HepG2 (cell line): ENCODE measurements around the gene MYLK. TPM values are rescaled to one million over a fixed set of nuclear protein-coding genes. Genes with fewer than 3 reads are reported as not detected.

Experiments
- ARID5B ChIP-seq: IDR thresholded peaks from 2 replicates; pipeline ENCODE4 v1.4.0; 2020; ENCODE audit warnings: mild to moderate bottlenecking, missing genetic modification reagents
- DZIP1 ChIP-seq: sonication (generic); formaldehyde crosslinking; IDR thresholded peaks from 2 replicates; pipeline ENCODE4 v1.5.0; 2020; ENCODE audit warnings: mild to moderate bottlenecking, missing genetic modification reagents
- GPBP1L1 ChIP-seq: sonication (generic); formaldehyde crosslinking; IDR thresholded peaks from 2 replicates; pipeline ENCODE4 v1.5.0; 2020; ENCODE audit warnings: mild to moderate bottlenecking, missing genetic modification reagents
- HMG20A ChIP-seq: IDR thresholded peaks from 2 replicates; pipeline ENCODE4 v1.6.1; 2016; ENCODE audit warnings: borderline replicate concordance
- POGK ChIP-seq: sonication (generic); formaldehyde crosslinking; conservative IDR thresholded peaks from 2 replicates; pipeline ENCODE4 v1.8.0; 2022; ENCODE audit warnings: mild to moderate bottlenecking, moderate library complexity, missing genetic modification reagents
- RFX3 ChIP-seq: IDR thresholded peaks from 2 replicates; pipeline ENCODE4 v1.6.1; 2016; ENCODE audit warnings: missing biosample characterization, missing genetic modification reagents
- XRCC5 ChIP-seq: fragments of 200-400 bp; formaldehyde crosslinking; optimal IDR thresholded peaks from 2 replicates; pipeline ENCODE3; 2017; ENCODE audit warnings: mild to moderate bottlenecking, low read length
- polyA plus RNA-seq, 8 experiments: library from polyadenylated mRNA; depleted of rRNA in 3 of 8; stranded (reverse) in 7 of 8; unstranded in 1 of 8; fragments of >200 nt; fragmentation: Illumina TruSeq in 4 of 8; extraction: Trizol in 4 of 8; gene quantifications; 2 replicates each; pipeline versions ENCODE4 v1.2.1 to v1.2.3, GENCODE V29; 2011 to 2016; ENCODE audit warnings: low read depth in 4 of 8, missing spikeins in 1 of 8, mixed read lengths in 1 of 8; ENCODE audit not compliant: insufficient read depth in 1 of 8
- total RNA-seq, 5 experiments: library from RNA; depleted of rRNA; stranded (reverse); fragments of >200 nt; fragmentation: Illumina TruSeq; extraction: Trizol; gene quantifications; 2 replicates each; pipeline ENCODE4 v1.2.3, GENCODE V29; 2016; ENCODE audit warnings: low read depth in 1 of 5

Gene MYLK
- total and polyA plus RNA-seq, 2 of the 13 experiments (the other 11 are each of a cell fraction or from before 2014, with no cell fraction given), result 10.6 to 34.9 TPM

GRCh38 chr3:123687286-123687685 is 196.8 kb downstream of the MYLK start (continued):
- TF ChIP-seq RFX3 (CRISPR knock-in tag), result no peak
- TF ChIP-seq ARID5B (CRISPR knock-in tag), result peak; percentile 57
- no peak for TF ChIP-seq DZIP1 (CRISPR knock-in tag)
- TF ChIP-seq XRCC5, result no peak
- TF ChIP-seq GPBP1L1 (CRISPR knock-in tag), result no peak
- TF ChIP-seq HMG20A (CRISPR knock-in tag), result peak; percentile 60; the same call in 1 of the 2 replicates
- TF ChIP-seq POGK (CRISPR knock-in tag), result no peak
